Measurements from ENCODE around the gene CASP1.

The CASP1 gene

GRCh38 chr11:105005451-105005845 lies 29.5 kb downstream of the CASP1 start:
- no peaks in the 10 kb centered on the region for H3K36me3 ChIP-seq
- H3K27me3 ChIP-seq = no peaks in the 10 kb centered on the region
- peaks cover 13% of the 10 kb centered on the region for H3K4me1 ChIP-seq
- no peak for TF ChIP-seq CTCF (IDR thresholded peaks at IDR 0.05; ENCODE audit: low read depth, low read length)
- no peak overlapping the region for H3K4me3 ChIP-seq (ENCODE audit: low read depth, low read length)
- no peaks in the 10 kb centered on the region for H3K9me3 ChIP-seq
- DNase-seq = peak; percentile 67

- Histone ChIP-seq H3K4me1 (peaks cover 13% of the 10 kb centered on the region), H3K27me3 (no peaks in the 10 kb centered on the region), H3K4me3 (ENCODE audit: low read depth, low read length) (no peak overlapping the region), H3K9me3 (no peaks in the 10 kb centered on the region), H3K36me3 (no peaks in the 10 kb centered on the region)
- no peak for DNase-seq
- TF ChIP-seq CTCF (IDR thresholded peaks at IDR 0.05; ENCODE audit: low read depth, low read length) = no peak
These were observed 30.9 kb downstream of the CASP1 start for GRCh38 chr11:105004021-105004420.

GRCh38 chr11:105003151-105003550 lies 31.8 kb downstream of the CASP1 start:
- H3K9me3 ChIP-seq = no peaks in the 10 kb centered on the region
- H3K36me3 ChIP-seq = no peaks in the 10 kb centered on the region
- peaks cover 13% of the 10 kb centered on the region for H3K4me1 ChIP-seq
- H3K27me3 ChIP-seq = no peaks in the 10 kb centered on the region
- TF ChIP-seq CTCF (IDR thresholded peaks at IDR 0.05; ENCODE audit: low read depth, low read length) = no peak
- DNase-seq = no peak
- H3K4me3 ChIP-seq (ENCODE audit: low read depth, low read length) = no peak overlapping the region

GRCh38 chr11:105000797-105001196 lies 34.1 kb downstream of the CASP1 start:
- H3K4me3 ChIP-seq (ENCODE audit: low read depth, low read length) = no peak overlapping the region
- H3K27me3 ChIP-seq = no peaks in the 10 kb centered on the region
- TF ChIP-seq CTCF (IDR thresholded peaks at IDR 0.05; ENCODE audit: low read depth, low read length) = peak; percentile 79
- H3K4me1 ChIP-seq = peaks cover 12% of the 10 kb centered on the region
- DNase-seq = no peak
- H3K9me3 ChIP-seq = no peaks in the 10 kb centered on the region
- H3K36me3 ChIP-seq = no peaks in the 10 kb centered on the region

- Histone ChIP-seq H3K27me3 (no peaks in the 10 kb centered on the region), H3K4me3 (ENCODE audit: low read depth, low read length) (no peak overlapping the region), H3K4me1 (peaks cover 5% of the 10 kb centered on the region), H3K36me3 (no peaks in the 10 kb centered on the region), H3K9me3 (no peaks in the 10 kb centered on the region)
- TF ChIP-seq CTCF (IDR thresholded peaks at IDR 0.05; ENCODE audit: low read depth, low read length) = peak; percentile 43; the same call in 1 of the 2 replicates
- peak; percentile 33 for DNase-seq
These were observed 34.8 kb downstream of the CASP1 start for GRCh38 chr11:105000167-105000566.

- Histone ChIP-seq H3K36me3 (no peaks in the 10 kb centered on the region), H3K4me1 (peaks cover 1% of the 10 kb centered on the region; the same call in 1 of the 2 replicates), H3K9me3 (no peaks in the 10 kb centered on the region), H3K4me3 (ENCODE audit: low read depth, low read length) (no peak overlapping the region), H3K27me3 (no peaks in the 10 kb centered on the region)
- TF ChIP-seq CTCF (IDR thresholded peaks at IDR 0.05; ENCODE audit: low read depth, low read length) = no peak
- DNase-seq = no peak
These were observed 35.2 kb downstream of the CASP1 start for GRCh38 chr11:104999721-105000120.
